Liver (tissue), 3 donors: ENCODE data around the gene ADAM19.

ENCODE experiments used
- EGR1 ChIP-seq, 2 donors: IDR thresholded peaks; 2 replicates each; pipeline ENCODE4 v1.6.1; 2016 to 2018; ENCODE audit warnings: antibody characterized with exemption in 2 of 2, low read depth in 2 of 2
- FOXA1 ChIP-seq: IDR thresholded peaks from 2 replicates; pipeline ENCODE4 v1.6.1; 2016; ENCODE audit warnings: antibody characterized with exemption
- GABPA ChIP-seq, 2 donors: IDR thresholded peaks in 1 of 2; conservative IDR thresholded peaks in 1 of 2; 2 replicates each; pipeline ENCODE4 v1.6.1; 2016; ENCODE audit warnings: antibody characterized with exemption in 2 of 2, mild to moderate bottlenecking in 1 of 2, moderate library complexity in 1 of 2
- HNF4A ChIP-seq, 2 donors: conservative IDR thresholded peaks; 2 replicates each; pipeline ENCODE4 v1.6.1; 2016; ENCODE audit warnings: antibody characterized with exemption in 2 of 2, mild to moderate bottlenecking in 2 of 2
- HNF4G ChIP-seq: IDR thresholded peaks from 2 replicates; pipeline ENCODE4 v1.6.1; 2016; ENCODE audit warnings: antibody characterized with exemption
- JUND ChIP-seq, 2 donors: IDR thresholded peaks; 2 replicates each; pipeline ENCODE4 v1.6.1; 2016; ENCODE audit warnings: antibody characterized with exemption in 2 of 2
- RAD21 ChIP-seq, 2 donors: IDR thresholded peaks; 2 replicates each; pipeline ENCODE4 v1.6.1; 2016; ENCODE audit warnings: antibody characterized with exemption in 2 of 2, mild to moderate bottlenecking in 2 of 2
- RXRA ChIP-seq, 2 donors: IDR thresholded peaks; 2 replicates each; pipeline ENCODE4 v1.6.1; 2017 to 2018; ENCODE audit warnings: antibody characterized with exemption in 2 of 2, mild to moderate bottlenecking in 1 of 2
- SP1 ChIP-seq: IDR thresholded peaks from 2 replicates; pipeline ENCODE4 v1.6.1; 2018; ENCODE audit warnings: antibody characterized with exemption, mild to moderate bottlenecking
- TAF1 ChIP-seq: conservative IDR thresholded peaks from 2 replicates; pipeline ENCODE4 v1.6.1; 2016; ENCODE audit warnings: antibody characterized with exemption, mild to moderate bottlenecking
- TF ChIP-seq, protein P1 (sequence below): fragments of 150-350 bp; IDR thresholded peaks from 2 replicates; pipeline ENCODE4 v1.5.1; 2017; ENCODE audit warnings: improper control_type of control experiment, low read depth, low read length; ENCODE audit not compliant: missing input control
- TF ChIP-seq, protein P2 (sequence below): IDR thresholded peaks from 2 replicates; pipeline ENCODE4 v1.6.1; 2016; ENCODE audit warnings: antibody characterized with exemption
- TF ChIP-seq, protein P3 (sequence below): IDR thresholded peaks from 2 replicates; pipeline ENCODE4 v1.6.1; 2016; ENCODE audit warnings: antibody characterized with exemption, mild to moderate bottlenecking
- TF ChIP-seq, protein P4 (sequence below): IDR thresholded peaks from 2 replicates; pipeline ENCODE4 v1.6.1; 2016; ENCODE audit warnings: antibody characterized with exemption
- donor health status: healthy.
- donor health status: healthy.

DNA sequence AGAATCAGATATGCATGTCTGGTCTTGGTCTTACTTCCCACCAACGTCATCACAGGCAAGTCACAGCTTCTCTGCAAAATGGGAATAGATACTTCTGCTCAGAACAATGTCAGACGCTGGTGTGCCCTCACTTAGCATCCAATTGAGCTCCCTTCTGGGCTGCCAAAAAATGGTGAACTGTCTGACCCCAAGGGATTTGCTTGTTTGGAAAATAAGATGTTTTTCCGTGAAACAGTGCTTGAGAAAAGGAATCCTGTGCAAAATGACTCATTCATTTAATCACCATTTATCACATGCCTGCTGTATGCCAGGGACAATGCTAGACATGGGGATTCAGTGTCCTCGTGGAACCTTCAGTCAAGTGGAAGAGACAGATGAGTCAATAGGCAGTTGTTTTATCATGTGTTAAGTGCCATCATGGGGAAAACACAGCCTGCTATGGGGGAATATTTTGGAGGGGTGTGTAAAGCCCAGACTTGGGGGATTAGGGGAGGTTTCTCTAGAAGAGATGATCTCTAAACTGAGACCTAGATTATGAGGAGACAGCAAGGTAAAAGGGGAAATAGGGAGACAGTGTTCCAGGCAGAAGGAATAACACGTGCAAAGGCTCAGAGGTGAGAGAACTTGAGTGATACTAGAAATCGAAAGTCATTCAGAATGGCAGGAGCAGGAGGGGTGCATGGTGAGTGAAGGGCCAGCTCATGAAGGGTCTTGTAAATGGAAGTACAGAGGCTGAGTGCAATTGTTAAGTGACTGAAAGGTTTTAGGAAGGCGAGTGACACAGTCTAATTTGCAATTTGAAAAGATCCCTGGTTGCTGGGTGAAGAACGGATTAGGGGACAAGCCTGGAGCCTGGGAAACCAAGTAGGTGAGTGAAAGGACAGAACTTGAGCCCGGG is 111.7 kb downstream of the ADAM19 start:
- no peak for TF ChIP-seq FOXA1
- TF ChIP-seq, protein P1, sequence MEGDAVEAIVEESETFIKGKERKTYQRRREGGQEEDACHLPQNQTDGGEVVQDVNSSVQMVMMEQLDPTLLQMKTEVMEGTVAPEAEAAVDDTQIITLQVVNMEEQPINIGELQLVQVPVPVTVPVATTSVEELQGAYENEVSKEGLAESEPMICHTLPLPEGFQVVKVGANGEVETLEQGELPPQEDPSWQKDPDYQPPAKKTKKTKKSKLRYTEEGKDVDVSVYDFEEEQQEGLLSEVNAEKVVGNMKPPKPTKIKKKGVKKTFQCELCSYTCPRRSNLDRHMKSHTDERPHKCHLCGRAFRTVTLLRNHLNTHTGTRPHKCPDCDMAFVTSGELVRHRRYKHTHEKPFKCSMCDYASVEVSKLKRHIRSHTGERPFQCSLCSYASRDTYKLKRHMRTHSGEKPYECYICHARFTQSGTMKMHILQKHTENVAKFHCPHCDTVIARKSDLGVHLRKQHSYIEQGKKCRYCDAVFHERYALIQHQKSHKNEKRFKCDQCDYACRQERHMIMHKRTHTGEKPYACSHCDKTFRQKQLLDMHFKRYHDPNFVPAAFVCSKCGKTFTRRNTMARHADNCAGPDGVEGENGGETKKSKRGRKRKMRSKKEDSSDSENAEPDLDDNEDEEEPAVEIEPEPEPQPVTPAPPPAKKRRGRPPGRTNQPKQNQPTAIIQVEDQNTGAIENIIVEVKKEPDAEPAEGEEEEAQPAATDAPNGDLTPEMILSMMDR: no peak
- TF ChIP-seq, protein P2, sequence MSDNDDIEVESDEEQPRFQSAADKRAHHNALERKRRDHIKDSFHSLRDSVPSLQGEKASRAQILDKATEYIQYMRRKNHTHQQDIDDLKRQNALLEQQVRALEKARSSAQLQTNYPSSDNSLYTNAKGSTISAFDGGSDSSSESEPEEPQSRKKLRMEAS: no peak
- TF ChIP-seq HNF4G: no peak
- TF ChIP-seq RAD21 (IDR thresholded peaks at IDR 0.05): no peak
- TF ChIP-seq GABPA (IDR thresholded peaks at IDR 0.05 in 1 of 2, conservative IDR thresholded peaks at IDR 0.05 in 1 of 2): no peak
- no peak for TF ChIP-seq TAF1
- TF ChIP-seq, protein P3, sequence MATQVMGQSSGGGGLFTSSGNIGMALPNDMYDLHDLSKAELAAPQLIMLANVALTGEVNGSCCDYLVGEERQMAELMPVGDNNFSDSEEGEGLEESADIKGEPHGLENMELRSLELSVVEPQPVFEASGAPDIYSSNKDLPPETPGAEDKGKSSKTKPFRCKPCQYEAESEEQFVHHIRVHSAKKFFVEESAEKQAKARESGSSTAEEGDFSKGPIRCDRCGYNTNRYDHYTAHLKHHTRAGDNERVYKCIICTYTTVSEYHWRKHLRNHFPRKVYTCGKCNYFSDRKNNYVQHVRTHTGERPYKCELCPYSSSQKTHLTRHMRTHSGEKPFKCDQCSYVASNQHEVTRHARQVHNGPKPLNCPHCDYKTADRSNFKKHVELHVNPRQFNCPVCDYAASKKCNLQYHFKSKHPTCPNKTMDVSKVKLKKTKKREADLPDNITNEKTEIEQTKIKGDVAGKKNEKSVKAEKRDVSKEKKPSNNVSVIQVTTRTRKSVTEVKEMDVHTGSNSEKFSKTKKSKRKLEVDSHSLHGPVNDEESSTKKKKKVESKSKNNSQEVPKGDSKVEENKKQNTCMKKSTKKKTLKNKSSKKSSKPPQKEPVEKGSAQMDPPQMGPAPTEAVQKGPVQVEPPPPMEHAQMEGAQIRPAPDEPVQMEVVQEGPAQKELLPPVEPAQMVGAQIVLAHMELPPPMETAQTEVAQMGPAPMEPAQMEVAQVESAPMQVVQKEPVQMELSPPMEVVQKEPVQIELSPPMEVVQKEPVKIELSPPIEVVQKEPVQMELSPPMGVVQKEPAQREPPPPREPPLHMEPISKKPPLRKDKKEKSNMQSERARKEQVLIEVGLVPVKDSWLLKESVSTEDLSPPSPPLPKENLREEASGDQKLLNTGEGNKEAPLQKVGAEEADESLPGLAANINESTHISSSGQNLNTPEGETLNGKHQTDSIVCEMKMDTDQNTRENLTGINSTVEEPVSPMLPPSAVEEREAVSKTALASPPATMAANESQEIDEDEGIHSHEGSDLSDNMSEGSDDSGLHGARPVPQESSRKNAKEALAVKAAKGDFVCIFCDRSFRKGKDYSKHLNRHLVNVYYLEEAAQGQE: no peak
- TF ChIP-seq EGR1 (IDR thresholded peaks at IDR 0.05; ENCODE audit: low read depth in 2 of 2): no peak
- TF ChIP-seq, protein P4, sequence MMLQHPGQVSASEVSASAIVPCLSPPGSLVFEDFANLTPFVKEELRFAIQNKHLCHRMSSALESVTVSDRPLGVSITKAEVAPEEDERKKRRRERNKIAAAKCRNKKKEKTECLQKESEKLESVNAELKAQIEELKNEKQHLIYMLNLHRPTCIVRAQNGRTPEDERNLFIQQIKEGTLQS: no peak
- no peak for TF ChIP-seq HNF4A (conservative IDR thresholded peaks at IDR 0.05)
- no peak for TF ChIP-seq JUND (IDR thresholded peaks at IDR 0.05)
- no peak for TF ChIP-seq SP1
- TF ChIP-seq RXRA (IDR thresholded peaks at IDR 0.05): no peak
